Measurements from ENCODE around the gene NFE2L1.
A peak's percentile ranks its signal among the peaks of the same experiment; 100 is the strongest.
"Not testable (repeated sequence)": the region's sequence is repeated elsewhere in the genome, so short reads cannot be mapped to it uniquely, and the experiment has no call there.

The NFE2L1 gene

GRCh38 chr17:48070195-48070594, 22.0 kb downstream of the NFE2L1 start:
- no peak for DNase-seq

GRCh38 chr17:48071654-48072053, 23.5 kb downstream of the NFE2L1 start:
- no peak for DNase-seq

DNA sequence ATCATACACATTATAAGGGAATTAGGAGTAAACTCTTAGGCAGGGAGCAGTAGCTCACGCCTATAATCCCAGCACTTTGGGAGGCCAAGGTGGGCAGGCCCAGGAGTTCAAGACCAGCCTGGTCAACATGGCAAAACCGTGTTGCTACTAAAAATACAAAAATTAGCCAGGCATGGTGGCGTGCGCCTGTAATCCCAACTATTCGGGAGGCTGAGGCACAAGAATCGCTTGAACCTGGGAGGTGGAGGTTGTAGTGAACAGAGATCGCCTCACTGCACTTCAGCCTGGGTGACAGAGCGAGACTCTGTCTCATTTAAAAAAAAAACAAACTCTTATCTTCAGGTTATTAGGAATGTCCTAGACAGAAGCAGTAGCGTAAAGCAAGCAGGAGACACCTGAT, 24.7 kb downstream of the NFE2L1 start:
- DNase-seq = not testable (repeated sequence)

GRCh38 chr17:48073566-48074094, 25.5 kb downstream of the NFE2L1 start:
- not testable (repeated sequence) for DNase-seq

GRCh38 chr17:48074322-48075081, 26.3 kb downstream of the NFE2L1 start:
- DNase-seq = peak; percentile 56

DNA sequence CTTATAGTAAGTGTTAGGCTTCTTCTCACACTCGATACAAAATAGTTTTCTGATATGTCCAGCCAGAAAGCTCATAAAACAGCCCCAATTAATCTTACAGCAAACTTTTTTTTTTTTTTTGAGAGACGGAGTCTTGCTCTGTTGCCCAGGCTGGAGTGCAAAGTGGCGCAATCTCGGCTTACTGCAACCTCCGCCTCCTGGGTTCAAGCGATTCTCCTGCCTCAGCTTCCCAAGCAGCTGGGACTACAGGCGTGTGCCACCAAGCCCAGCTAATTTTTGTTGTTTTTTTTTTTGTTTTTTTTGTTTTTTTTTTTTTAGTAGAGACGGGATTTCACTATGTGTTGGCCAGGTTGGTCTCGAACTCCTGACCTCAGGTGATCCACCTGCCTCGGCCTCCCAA, 29.0 kb downstream of the NFE2L1 start:
- DNase-seq = not testable (repeated sequence)

GRCh38 chr17:48081858-48082257, 33.7 kb downstream of the NFE2L1 start:
- DNase-seq = no peak

DNA sequence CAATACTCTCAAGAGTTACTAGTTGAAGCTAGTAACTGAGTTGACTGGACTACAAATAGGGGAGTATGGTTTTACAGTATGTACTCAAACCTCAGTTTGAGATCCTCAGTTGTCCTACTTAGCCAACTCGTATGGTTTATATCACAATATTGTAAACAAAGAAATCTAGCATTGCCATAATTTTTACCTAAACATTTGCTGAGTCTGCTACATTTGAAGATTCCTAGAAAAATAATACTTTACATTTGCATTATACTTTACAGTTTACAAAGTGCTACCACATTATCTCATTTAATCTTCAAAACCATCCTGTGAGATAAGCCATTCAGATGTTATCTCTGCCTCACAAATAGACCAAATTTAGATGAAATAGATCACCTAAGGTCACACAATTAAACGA, 36.8 kb downstream of the NFE2L1 start:
- no peak for DNase-seq

DNA sequence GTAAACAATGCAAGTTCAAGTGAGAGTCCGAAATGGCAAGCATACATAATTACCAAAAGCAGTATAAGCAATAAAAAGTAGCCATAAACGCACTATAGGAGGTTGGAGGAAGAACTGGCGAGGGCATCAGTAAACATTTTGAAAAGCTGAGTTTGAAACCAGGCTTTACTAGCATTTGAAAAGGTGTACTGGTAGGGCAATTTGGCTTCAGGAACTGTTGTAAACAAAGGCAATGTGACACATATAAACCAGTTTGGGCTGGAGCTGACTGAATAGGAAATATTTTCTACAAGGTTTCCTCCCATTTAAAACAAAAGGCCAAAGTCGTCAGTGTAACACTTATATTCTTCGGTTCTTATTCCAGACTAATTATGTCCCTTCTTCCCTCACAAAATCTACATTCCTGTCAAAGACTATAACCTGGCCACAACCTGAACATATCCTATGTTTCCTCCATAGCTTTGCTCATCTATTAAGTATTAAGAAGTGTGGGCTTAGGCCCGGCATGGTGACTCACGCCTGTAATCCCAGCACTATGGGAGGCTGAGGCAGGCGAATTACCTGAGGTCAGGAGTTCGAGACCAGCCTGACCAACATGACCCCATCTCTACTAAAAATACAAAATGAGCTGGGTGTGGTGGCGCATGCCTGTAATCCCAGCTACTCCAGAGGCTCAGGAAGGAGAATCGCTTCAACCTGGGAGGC, 45.3 kb downstream of the NFE2L1 start:
- peak; percentile 67 for DNase-seq

- no peak for DNase-seq
These were observed 47.5 kb downstream of the NFE2L1 start for GRCh38 chr17:48095611-48096010.

DNA sequence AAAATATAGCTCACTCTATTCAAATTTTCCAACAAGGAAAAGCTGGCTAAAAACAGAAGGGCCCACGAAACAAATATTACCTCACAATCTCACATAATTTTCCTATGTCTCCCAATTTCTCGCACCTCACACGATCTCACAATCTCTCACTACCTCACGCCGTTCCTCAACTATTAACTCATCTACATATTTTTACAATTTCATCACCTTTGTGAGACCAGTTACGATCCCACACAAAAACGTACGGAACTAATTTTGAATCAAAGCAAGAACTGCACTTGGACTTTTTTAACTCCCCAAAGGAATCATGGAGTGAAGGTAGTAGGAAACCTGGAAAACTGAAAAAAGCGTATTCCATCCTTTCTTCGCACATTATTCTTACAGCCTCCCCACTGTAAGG, 52.0 kb downstream of the NFE2L1 start:
- DNase-seq = no peak

DNA sequence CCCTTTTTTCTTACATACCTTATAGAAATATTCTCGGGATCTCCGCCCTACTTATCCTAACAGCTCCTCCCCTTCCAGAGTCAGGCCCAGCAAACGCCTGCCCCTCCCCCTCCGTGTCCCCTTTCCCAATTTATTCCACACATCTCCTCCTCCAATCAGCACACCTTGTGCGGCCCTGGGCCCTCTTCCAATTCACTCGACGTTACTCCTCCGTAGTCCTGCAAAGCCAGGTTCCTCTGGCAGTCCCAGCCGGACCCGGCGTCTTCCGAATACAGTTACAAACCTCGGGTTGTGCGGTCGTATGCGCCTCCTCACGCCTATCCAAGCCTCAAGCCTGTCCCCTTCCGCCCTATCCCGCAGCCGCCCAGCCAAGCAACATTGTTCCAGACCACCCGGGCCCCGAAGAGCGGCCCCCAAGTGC, 52.4 kb downstream of the NFE2L1 start:
- DNase-seq = peak; percentile 58

DNA sequence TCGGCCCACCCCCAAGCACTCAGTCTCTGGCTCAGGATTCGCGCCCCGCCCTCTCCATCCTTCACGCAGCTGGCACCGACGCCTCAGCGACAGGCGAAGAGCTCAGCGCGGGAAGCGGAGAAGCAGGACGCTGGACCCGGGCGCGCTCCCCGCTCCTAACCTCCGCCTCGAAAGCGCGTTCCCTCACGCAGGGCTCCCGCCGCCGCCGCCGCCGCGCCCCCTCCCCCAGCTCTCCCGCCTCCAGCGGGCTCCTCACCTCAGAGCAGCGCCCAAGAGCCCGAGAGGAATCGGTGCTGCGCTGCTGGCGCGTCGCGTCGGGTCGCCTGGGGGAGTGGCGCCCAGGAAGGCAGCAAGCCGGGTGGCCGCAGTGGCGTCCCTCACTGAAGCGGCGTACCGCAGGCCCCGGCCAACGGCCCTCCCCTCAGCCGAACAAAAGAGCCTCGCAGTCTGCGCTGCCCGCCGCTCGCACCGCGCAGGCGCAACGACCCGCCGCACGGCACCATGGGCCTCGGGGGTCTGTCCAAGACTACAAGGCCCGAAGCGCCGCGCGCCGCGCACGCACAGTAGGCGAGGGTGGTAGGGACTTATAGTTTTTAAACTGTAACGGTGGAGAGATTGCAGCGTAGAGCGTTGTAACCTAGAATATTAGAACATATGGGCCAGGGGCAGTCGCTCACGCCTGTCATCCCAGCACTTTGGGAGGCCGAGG, 53.0 kb downstream of the NFE2L1 start, which contains the start of gene CBX1:
TSS of gene CBX1 (minus strand) at position 467 of the 709 bp plus-strand sequence. CDS start 24,474 bp downstream, outside the sequence.
- peak; percentile 92 for DNase-seq

DNA sequence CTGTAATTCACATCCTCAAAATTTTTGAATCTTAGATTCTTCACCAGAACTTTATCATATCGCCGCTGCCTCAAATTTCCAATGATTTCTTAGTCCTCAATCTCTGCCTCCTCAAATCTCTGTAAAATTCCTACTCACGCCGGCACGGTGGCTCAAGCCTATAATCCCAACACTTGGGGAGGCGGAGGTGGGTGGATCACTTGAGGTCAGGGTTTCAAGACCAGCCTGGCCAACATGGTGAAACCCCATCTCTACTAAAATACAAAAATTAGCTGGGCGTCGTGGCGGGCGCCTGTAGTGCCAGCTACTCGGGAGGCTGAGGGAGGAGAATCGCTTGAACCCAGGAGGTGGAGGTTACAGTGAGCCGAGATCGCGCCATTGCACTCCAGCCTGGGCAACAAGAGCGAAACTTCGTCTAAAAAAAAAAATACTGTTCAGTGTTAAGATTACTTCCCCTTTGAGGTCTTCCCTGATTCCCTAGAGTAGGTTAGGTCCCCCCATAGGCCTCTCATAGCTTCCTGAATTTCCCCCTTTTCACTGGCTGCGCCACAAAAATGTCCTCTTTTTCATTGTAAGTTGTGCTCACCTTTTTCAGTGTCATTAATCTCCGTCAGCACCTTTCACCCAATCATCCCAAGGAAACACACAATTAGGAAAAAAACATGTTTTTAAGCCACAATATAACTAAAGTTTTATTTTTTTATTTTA, 54.0 kb downstream of the NFE2L1 start:
- no peak for DNase-seq

GRCh38 chr17:48102798-48103715, 54.9 kb downstream of the NFE2L1 start:
- DNase-seq = no peak

DNA sequence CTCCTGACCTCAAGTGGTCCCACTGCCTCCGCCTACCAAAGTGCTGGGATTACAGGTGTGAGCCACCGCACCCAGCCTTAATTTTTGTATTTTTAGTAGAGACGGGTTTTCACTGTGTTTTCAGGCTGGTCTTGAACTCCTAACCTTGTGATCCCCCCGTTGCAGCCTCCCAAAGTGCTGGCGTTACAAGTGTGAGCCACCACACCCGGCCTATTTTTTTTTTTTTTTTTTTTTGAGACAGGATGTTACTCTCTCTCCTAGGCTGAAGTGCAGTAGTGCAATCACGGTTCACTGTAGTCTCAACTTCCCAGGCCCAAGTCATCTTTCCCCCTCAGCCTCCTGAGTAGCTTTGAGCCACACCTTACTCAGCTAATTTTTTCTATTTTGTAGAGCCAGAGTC, 56.3 kb downstream of the NFE2L1 start:
- DNase-seq = no peak

GRCh38 chr17:48106802-48107136, 58.6 kb downstream of the NFE2L1 start:
- no peak for DNase-seq

DNA sequence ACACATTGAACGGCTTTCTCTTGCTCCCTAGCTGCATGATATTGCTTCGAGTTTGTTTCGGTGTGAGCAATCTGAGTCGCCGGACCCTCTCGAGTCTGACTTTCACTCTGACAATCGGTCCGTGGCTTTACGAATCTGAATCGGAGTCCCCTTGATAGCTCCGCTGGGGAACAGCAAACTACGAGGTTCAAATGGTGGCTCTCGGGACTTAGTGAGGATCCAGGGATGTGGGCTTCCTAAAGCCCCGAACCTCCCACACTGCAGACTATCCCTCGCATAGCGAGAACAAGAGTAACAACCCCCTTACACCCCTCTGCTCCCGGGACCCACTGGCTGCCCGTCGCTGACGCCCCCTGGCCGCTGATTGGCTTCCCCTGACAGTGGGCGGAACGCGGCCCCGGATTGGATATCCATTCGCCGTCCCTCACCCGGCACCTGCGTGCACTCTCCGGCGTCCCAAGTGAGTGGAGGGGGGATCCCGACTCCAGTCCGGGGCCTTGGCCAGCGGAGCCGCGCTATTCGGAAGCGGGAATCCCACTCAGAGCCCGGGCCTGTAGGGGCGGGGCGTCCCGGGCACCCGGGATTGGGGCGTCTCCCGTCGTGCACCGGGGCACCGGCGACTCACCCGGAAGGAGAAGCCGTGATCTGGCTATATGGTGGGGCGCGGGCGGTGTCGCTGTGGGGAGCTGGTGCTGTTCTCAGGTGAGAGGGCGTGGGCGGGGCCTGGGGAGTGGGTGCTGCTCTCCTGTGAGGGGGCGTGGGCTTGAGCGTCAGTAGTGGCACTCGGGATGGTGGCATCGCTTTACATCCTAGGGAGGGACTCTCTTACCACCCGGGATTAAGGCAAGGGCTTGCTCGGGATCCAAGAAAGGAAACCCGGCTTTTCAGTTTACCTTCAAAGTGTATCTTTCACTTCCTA, 59.2 kb downstream of the NFE2L1 start, which contains the start of gene SNX11:
TSS of gene SNX11 (plus strand) at position 630 of the 919 bp plus-strand sequence. CDS start 4,278 bp downstream, outside the sequence.
- peak; percentile 91 for DNase-seq

DNA sequence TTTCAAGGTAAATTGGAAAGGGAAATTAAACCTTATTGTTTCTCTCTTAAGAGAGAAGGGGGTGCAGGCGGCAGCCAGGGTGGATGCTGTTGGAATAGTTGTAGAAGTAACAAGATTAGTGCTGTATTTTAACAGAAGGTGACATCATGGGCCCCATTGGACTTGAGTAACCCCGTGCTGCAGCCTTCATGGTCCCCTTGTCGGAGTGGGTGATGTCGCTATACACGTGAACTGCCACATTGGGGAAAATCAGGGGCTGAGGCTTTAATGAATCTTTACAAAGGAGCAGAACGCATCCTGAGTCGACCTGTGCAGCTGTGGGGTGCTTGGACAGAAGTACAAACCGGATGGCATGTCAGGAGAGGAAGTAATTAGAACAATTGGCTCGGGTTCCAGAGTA, 62.6 kb downstream of the NFE2L1 start:
- DNase-seq = no peak
